Esophagus (tissue), 2 donors: ENCODE measurements around the gene ACTL7A. TPM values are rescaled to one million over a fixed set of nuclear protein-coding genes. Genes with fewer than 3 reads are reported as not detected.
"Not testable (repeated sequence)": the region's sequence is repeated elsewhere in the genome, so short reads cannot be mapped to it uniquely, and the experiment has no call there.

Experiments used
- H3K27ac ChIP-seq, 2 donors: one replicate each; pipeline ENCODE4 v1.5.1; 2013; ENCODE audit warnings: low read depth in 2 of 2, mild to moderate bottlenecking in 2 of 2, inconsistent platforms in 1 of 2, low read length in 1 of 2, moderate library complexity in 1 of 2
- H3K27me3 ChIP-seq, 2 donors: one replicate each; pipeline ENCODE4 v1.6.1; 2013; ENCODE audit warnings: low read length in 2 of 2, control low read depth in 1 of 2, mild to moderate bottlenecking in 1 of 2; ENCODE audit not compliant: insufficient read depth in 2 of 2, control insufficient read depth in 1 of 2
- H3K36me3 ChIP-seq, 2 donors: one replicate each; pipeline ENCODE4 v1.6.1; 2013; ENCODE audit warnings: low read length in 1 of 2; ENCODE audit not compliant: control insufficient read depth in 2 of 2, insufficient read depth in 2 of 2
- H3K4me1 ChIP-seq, 2 donors: one replicate each; pipeline ENCODE4 v1.6.1; 2013; ENCODE audit warnings: low read length in 1 of 2; ENCODE audit not compliant: control insufficient read depth in 2 of 2, insufficient read depth in 2 of 2
- H3K4me3 ChIP-seq, 2 donors: one replicate each; pipeline ENCODE4 v1.5.1; 2013; ENCODE audit warnings: low read length in 2 of 2, mild to moderate bottlenecking in 2 of 2, low read depth in 1 of 2, moderate library complexity in 1 of 2
- H3K9me3 ChIP-seq, 2 donors: one replicate each; pipeline ENCODE4 v1.6.1; 2013; ENCODE audit warnings: mild to moderate bottlenecking in 2 of 2, low read depth in 1 of 2, low read length in 1 of 2, moderate library complexity in 1 of 2; ENCODE audit not compliant: control insufficient read depth in 2 of 2, insufficient read depth in 1 of 2
- WGBS, 2 donors: extraction: QIAGEN DNeasy Blood & Tissue Kit; methylation state at CpG; one replicate each; pipeline ENCODE4 v1.1.7; 2013; 5-methylcytosine and 5-hydroxymethylcytosine counted together
- polyA plus RNA-seq, 2 donors: library from polyadenylated mRNA; stranded (reverse); fragments of 200-250 nt; gene quantifications; one replicate each; pipeline ENCODE4 v1.2.3, GENCODE V29; 2013
- donor health status: healthy with polysubstance abuse.
- donor health status: Bipolar disorder and iron deficiency.

ACTL7A gene
- polyA plus RNA-seq, 2 donors = not detected

DNA sequence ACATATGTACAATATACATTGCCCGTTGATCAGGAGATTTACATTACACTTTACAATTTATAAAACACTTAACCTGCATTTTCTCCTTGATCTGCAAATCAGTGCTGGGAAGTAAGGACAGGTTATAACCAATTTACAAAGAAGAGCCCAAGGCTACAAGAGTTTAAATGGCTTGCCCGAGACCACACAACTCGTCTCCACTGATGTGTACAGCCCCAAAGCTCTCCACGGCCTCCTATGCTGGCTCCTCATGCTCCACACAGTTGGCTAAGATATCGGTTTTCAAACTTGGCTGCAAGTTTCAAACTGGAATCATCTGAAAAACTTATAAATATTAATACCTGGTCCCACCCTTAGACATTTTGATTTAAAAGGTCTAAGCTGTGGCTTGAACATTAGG is 16.6 kb upstream of the ACTL7A start:
- Histone ChIP-seq H3K4me1 (no peaks in the 10 kb centered on the region), H3K27me3 (no peaks in the 10 kb centered on the region), H3K36me3 (no peaks in the 10 kb centered on the region), H3K4me3 (no peak overlapping the region), H3K9me3 (no peaks in the 10 kb centered on the region), H3K27ac (no peak overlapping the region)
- 51 to 68% methylated on average over 5 of the region's 5 CpGs for WGBS, 2 donors

DNA sequence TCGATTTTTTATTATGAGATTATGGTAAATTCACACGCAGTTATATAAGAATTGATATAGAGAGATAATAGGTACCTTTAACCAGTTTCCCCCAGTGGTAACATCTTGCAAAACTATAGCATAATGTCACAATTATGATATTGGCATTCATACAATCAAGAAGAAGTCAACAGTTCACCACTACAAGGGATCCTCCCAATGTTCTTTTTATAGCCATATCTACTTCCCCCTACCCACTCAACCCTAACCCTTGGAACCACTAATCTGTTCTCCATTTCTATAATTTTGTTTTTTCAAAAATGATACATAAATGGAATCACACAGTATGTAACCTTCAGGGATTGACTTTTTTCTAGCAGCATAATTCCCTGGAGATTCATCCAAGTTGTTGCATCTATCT is 16.1 kb upstream of the ACTL7A start:
- 65 to 74% methylated on average over 2 of the region's 2 CpGs for WGBS, 2 donors
- H3K4me1 ChIP-seq = no peaks in the 10 kb centered on the region
- no peak overlapping the region for H3K4me3 ChIP-seq
- no peaks in the 10 kb centered on the region for H3K27me3 ChIP-seq
- no peaks in the 10 kb centered on the region for H3K36me3 ChIP-seq
- H3K9me3 ChIP-seq = no peaks in the 10 kb centered on the region
- H3K27ac ChIP-seq = no peak overlapping the region

GRCh38 chr9:108848296-108848695 is 13.8 kb upstream of the ACTL7A start:
- H3K9me3 ChIP-seq, H3K4me1 ChIP-seq, H3K27me3 ChIP-seq, H3K36me3 ChIP-seq, H3K4me3 ChIP-seq, H3K27ac ChIP-seq: not testable (repeated sequence)
- 81 to 90% methylated on average over 8 of the region's 8 CpGs for WGBS, 2 donors

DNA sequence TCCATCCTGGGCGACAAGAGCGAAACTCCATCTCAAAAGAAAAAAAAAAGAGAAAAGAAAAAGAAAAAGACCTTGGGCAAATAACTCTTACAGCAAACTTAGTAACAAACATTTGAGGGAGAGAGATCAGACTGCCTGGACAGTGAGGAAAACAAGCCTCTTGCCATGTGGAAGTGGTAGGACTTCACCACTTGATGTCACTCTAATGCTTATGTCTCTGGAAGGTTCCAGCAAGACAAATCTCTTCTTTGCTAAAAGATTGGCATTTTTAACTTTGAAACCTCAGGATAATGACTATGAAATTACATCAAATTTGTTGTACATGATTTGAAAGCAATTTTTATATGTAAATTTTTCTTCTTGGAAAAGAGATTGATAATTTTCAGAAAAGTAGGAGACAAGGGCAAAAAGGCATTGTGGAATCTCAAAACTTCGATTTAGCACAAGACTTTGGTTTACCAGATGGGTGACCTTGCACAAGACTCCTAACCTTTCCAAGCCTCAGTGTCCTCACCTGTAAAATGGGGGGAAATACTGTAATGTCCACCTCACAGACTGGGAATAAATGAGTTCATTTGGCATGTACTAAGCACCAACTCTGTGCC is 11.7 kb upstream of the ACTL7A start:
- WGBS, 2 donors = 97 to 98% methylated on average over 3 of the region's 3 CpGs
- H3K4me3 ChIP-seq = no peak overlapping the region
- H3K27ac ChIP-seq = no peak overlapping the region
- H3K9me3 ChIP-seq = peaks cover 0 to 3% of the 10 kb centered on the region in 2 donors
- H3K36me3 ChIP-seq = no peaks in the 10 kb centered on the region
- no peaks in the 10 kb centered on the region for H3K4me1 ChIP-seq
- H3K27me3 ChIP-seq = no peaks in the 10 kb centered on the region

- H3K36me3 ChIP-seq = no peaks in the 10 kb centered on the region
- no peaks in the 10 kb centered on the region for H3K27me3 ChIP-seq
- H3K27ac ChIP-seq = no peak overlapping the region
- WGBS, 2 donors = 75 to 85% methylated on average over 3 of the region's 3 CpGs
- no peak overlapping the region for H3K4me3 ChIP-seq
- H3K9me3 ChIP-seq = peaks cover 0 to 3% of the 10 kb centered on the region in 2 donors
- no peaks in the 10 kb centered on the region for H3K4me1 ChIP-seq
Measured at GRCh38 chr9:108851138-108851537, 10.9 kb upstream of the ACTL7A start.

GRCh38 chr9:108852079-108852478 is 10.0 kb upstream of the ACTL7A start:
- H3K9me3 ChIP-seq = peaks cover 0 to 3% of the 10 kb centered on the region in 2 donors
- H3K27me3 ChIP-seq = no peaks in the 10 kb centered on the region
- no peak overlapping the region for H3K4me3 ChIP-seq
- H3K27ac ChIP-seq = no peak overlapping the region
- 26 to 64% methylated on average over 1 of the region's 1 CpG for WGBS, 2 donors
- H3K36me3 ChIP-seq = no peaks in the 10 kb centered on the region
- H3K4me1 ChIP-seq = no peaks in the 10 kb centered on the region

- no peaks in the 10 kb centered on the region for H3K27me3 ChIP-seq
- no peak overlapping the region for H3K4me3 ChIP-seq
- H3K4me1 ChIP-seq = no peaks in the 10 kb centered on the region
- H3K27ac ChIP-seq = no peak overlapping the region
- H3K36me3 ChIP-seq = no peaks in the 10 kb centered on the region
- 92 to 94% methylated on average over 3 of the region's 3 CpGs for WGBS, 2 donors
- H3K9me3 ChIP-seq = peaks cover 0 to 3% of the 10 kb centered on the region in 2 donors
Measured at GRCh38 chr9:108854094-108854493, 8.0 kb upstream of the ACTL7A start.

DNA sequence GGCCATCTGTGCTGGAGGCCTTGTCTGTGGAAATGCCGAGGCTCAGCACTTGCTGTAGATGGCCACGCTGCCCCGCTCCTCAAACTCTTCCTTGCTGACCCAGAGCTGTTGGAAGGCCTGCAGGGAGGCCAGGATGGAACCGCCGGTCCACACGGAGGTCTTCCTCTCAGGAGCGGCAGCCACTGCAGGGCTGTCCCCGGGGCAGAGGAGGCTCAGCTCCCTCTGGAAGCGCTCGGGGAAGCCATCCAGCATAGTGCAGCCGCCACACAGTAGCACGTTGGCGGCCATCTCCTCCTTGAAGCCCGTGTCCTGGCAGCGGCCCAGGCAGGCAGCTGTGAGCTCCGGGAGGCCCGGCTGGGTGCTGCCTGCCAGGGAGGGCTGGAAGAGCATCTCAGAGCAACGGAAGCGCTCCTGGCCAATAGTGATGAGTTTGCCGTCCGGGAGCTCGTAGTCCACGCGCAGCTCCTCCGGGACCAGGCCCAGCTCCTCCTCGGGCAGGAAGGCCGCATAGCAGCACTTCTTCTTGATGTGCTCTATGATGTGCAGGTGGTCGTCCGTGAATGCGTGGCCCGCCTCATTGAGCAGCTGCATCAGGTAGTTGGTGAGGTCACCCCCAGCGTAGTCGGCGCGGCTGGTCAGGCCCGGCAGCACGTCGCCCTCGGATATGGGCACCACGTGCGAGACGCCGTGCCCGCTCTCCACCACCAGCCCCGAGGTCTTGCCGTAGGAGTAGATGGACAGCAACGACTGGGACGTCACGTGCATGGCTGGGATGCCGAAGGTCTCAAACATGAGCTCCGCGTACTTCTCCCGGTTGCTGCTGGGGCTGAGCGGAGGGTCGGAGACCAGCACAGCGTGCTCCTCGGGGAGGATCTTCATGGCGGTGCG is 7.2 kb upstream of the ACTL7A start:
- Histone ChIP-seq H3K9me3 (peaks cover 0 to 3% of the 10 kb centered on the region in 2 donors), H3K36me3 (no peaks in the 10 kb centered on the region), H3K27ac (no peak overlapping the region), H3K27me3 (no peaks in the 10 kb centered on the region), H3K4me1 (peaks cover 0 to 5% of the 10 kb centered on the region in 2 donors), H3K4me3 (no peak overlapping the region)
- WGBS, 2 donors = 85 to 89% methylated on average over 59 of the region's 59 CpGs

DNA sequence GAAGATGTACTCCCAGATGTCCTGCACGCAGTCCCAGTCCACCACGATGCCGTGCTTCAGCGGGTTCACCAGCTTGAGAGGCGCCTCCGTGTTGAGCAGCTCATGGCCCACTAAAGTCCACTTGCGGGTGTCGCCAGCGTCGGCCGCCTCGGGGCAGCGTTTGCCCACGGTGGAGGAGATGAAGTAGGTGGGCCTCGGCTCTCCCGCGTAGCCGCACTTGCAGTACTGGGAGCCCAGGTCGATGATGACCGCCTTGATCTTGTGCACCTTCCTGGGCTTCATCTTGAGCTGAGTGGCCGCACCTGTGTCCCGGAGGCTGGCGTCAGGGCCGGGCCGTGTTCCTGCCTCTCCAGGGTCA is 6.6 kb upstream of the ACTL7A start:
- H3K27me3 ChIP-seq = no peaks in the 10 kb centered on the region
- 95 to 97% methylated on average over 25 of the region's 25 CpGs for WGBS, 2 donors
- no peak overlapping the region for H3K27ac ChIP-seq
- peaks cover 0 to 5% of the 10 kb centered on the region in 2 donors for H3K4me1 ChIP-seq
- H3K36me3 ChIP-seq = no peaks in the 10 kb centered on the region
- peaks cover 0 to 3% of the 10 kb centered on the region in 2 donors for H3K9me3 ChIP-seq
- H3K4me3 ChIP-seq = no peak overlapping the region

DNA sequence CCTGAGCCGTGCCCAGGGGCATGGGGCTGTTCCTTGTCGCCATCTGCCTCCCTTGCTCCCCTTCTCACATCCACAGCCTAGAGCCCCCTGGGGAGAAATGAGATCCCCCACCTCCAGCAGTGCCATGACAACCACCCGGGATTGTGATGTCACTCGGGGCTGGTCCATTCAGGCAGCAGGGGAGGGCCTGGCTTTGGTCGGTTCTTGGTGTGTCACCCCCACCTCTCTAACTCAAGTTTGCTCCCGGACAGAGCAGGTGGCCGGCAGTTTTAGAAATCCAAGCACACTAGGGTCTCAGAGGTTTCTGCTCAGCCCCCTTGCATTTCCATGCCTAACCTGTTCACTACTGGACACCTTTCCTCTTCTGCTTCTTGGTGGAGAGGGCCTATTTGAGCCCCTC is 6.2 kb upstream of the ACTL7A start, which contains the start of gene ACTL7B:
Gene ACTL7B (minus strand): TSS at position 99 of the 400 bp plus-strand sequence. CDS start 56 bp downstream, at position 43.
- Histone ChIP-seq H3K4me3 (no peak within 1 kb of the TSS), H3K9me3 (peaks cover 0 to 3% of the 10 kb centered on the region in 2 donors), H3K27me3 (no peaks in the 10 kb centered on the region), H3K27ac (no peak within 1 kb of the TSS), H3K36me3 (no peaks in the 10 kb centered on the region), H3K4me1 (peaks cover 0 to 7% of the 10 kb centered on the region in 2 donors)
- WGBS, 2 donors = 86 to 87% methylated on average over 7 of the region's 7 CpGs
